ENCODE results near the gene ARHGEF5. TPM values are rescaled to one million over a fixed set of nuclear protein-coding genes. Genes with fewer than 3 reads are reported as not detected.
"Not testable (repeated sequence)": the region's sequence is repeated elsewhere in the genome, so short reads cannot be mapped to it uniquely, and the experiment has no call there.

The ARHGEF5 gene
- polyA plus RNA-seq, 3 donors: 0.04 to 0.11 TPM; not detected in 1

- H3K4me1 ChIP-seq (ENCODE audit: control insufficient read depth in 1 of 2, insufficient read depth in 2 of 2, low read length in 2 of 2); H3K9me3 Mint-ChIP-seq; H3K27me3 Mint-ChIP-seq (ENCODE audit: low read depth in 3 of 3); H3K9ac ChIP-seq (ENCODE audit: insufficient read depth, low read length, poor library complexity, severe bottlenecking); H3K4me3 ChIP-seq (replicated peaks in 1 of 3; ENCODE audit: low read depth in 2 of 3, low read length in 3 of 3); H3K27ac Mint-ChIP-seq; H3K27me3 ChIP-seq (ENCODE audit: control insufficient read depth in 2 of 2, insufficient read depth in 2 of 2, low read length in 2 of 2); intact Hi-C loops (cut with micrococcal nuclease); H3K27ac ChIP-seq (ENCODE audit: low read depth in 1 of 2, low read length in 2 of 2); H3K4me1 Mint-ChIP-seq; H2AFZ ChIP-seq (ENCODE audit: insufficient read depth, low read depth, low read length, poor library complexity, severe bottlenecking); H3K36me3 ChIP-seq (replicated peaks in 1 of 2; ENCODE audit: control insufficient read depth in 1 of 2, insufficient read depth in 2 of 2, low read length in 2 of 2); DNase-seq; H3K79me2 ChIP-seq (ENCODE audit: insufficient read depth, low read length); H3K36me3 Mint-ChIP-seq; H3K9me3 ChIP-seq (replicated peaks in 1 of 2; ENCODE audit: control insufficient read depth in 1 of 2, insufficient read depth in 1 of 2, low read length in 2 of 2); H3K4me3 Mint-ChIP-seq; H4K20me1 ChIP-seq (ENCODE audit: insufficient read depth, low read length); H3K4me2 ChIP-seq (replicated peaks; ENCODE audit: extremely low read depth, low read length, poor library complexity, severe bottlenecking): not testable (repeated sequence)
- WGBS (ENCODE audit: insufficient coverage): no CpG with 5 or more reads among the region's 1 CpG
These were observed 6.6 kb upstream of the ARHGEF5 start for GRCh38 chr7:144348625-144349024.

- WGBS (ENCODE audit: insufficient coverage): 100% methylated on average over 1 of the region's 3 CpGs
- H3K9ac ChIP-seq (ENCODE audit: insufficient read depth, low read length, poor library complexity, severe bottlenecking); H3K9me3 Mint-ChIP-seq; H3K4me3 Mint-ChIP-seq; H3K27ac ChIP-seq (ENCODE audit: low read depth in 1 of 2, low read length in 2 of 2); H4K20me1 ChIP-seq (ENCODE audit: insufficient read depth, low read length); H2AFZ ChIP-seq (ENCODE audit: insufficient read depth, low read depth, low read length, poor library complexity, severe bottlenecking); H3K27ac Mint-ChIP-seq; H3K9me3 ChIP-seq (replicated peaks in 1 of 2; ENCODE audit: control insufficient read depth in 1 of 2, insufficient read depth in 1 of 2, low read length in 2 of 2); H3K79me2 ChIP-seq (ENCODE audit: insufficient read depth, low read length); H3K4me3 ChIP-seq (replicated peaks in 1 of 3; ENCODE audit: low read depth in 2 of 3, low read length in 3 of 3); H3K36me3 ChIP-seq (replicated peaks in 1 of 2; ENCODE audit: control insufficient read depth in 1 of 2, insufficient read depth in 2 of 2, low read length in 2 of 2); H3K36me3 Mint-ChIP-seq; intact Hi-C loops (cut with micrococcal nuclease); H3K4me1 Mint-ChIP-seq; H3K27me3 ChIP-seq (ENCODE audit: control insufficient read depth in 2 of 2, insufficient read depth in 2 of 2, low read length in 2 of 2); DNase-seq; H3K27me3 Mint-ChIP-seq (ENCODE audit: low read depth in 3 of 3); H3K4me2 ChIP-seq (replicated peaks; ENCODE audit: extremely low read depth, low read length, poor library complexity, severe bottlenecking); H3K4me1 ChIP-seq (ENCODE audit: control insufficient read depth in 1 of 2, insufficient read depth in 2 of 2, low read length in 2 of 2): not testable (repeated sequence)
These were observed 3.5 kb upstream of the ARHGEF5 start for GRCh38 chr7:144351667-144352066.

GRCh38 chr7:144356185-144356584 is 983 bp downstream of the ARHGEF5 start:
- H3K9me3 Mint-ChIP-seq; H2AFZ ChIP-seq (ENCODE audit: insufficient read depth, low read depth, low read length, poor library complexity, severe bottlenecking); H3K27ac ChIP-seq (ENCODE audit: low read depth in 1 of 2, low read length in 2 of 2); H3K4me1 ChIP-seq (ENCODE audit: control insufficient read depth in 1 of 2, insufficient read depth in 2 of 2, low read length in 2 of 2); H3K27me3 Mint-ChIP-seq (ENCODE audit: low read depth in 3 of 3); H3K36me3 Mint-ChIP-seq; H3K27ac Mint-ChIP-seq; H3K79me2 ChIP-seq (ENCODE audit: insufficient read depth, low read length); H4K20me1 ChIP-seq (ENCODE audit: insufficient read depth, low read length); H3K4me3 ChIP-seq (replicated peaks in 1 of 3; ENCODE audit: low read depth in 2 of 3, low read length in 3 of 3); H3K4me1 Mint-ChIP-seq; intact Hi-C loops (cut with micrococcal nuclease); DNase-seq; H3K27me3 ChIP-seq (ENCODE audit: control insufficient read depth in 2 of 2, insufficient read depth in 2 of 2, low read length in 2 of 2); H3K36me3 ChIP-seq (replicated peaks in 1 of 2; ENCODE audit: control insufficient read depth in 1 of 2, insufficient read depth in 2 of 2, low read length in 2 of 2); H3K9ac ChIP-seq (ENCODE audit: insufficient read depth, low read length, poor library complexity, severe bottlenecking); H3K4me2 ChIP-seq (replicated peaks; ENCODE audit: extremely low read depth, low read length, poor library complexity, severe bottlenecking); H3K4me3 Mint-ChIP-seq; H3K9me3 ChIP-seq (replicated peaks in 1 of 2; ENCODE audit: control insufficient read depth in 1 of 2, insufficient read depth in 1 of 2, low read length in 2 of 2): not testable (repeated sequence)
- no CpG with 5 or more reads among the region's 6 CpGs for WGBS (ENCODE audit: insufficient coverage)

GRCh38 chr7:144356860-144357259 is 1.7 kb downstream of the ARHGEF5 start:
- WGBS (ENCODE audit: insufficient coverage): no CpG with 5 or more reads among the region's 11 CpGs
- DNase-seq: not testable (repeated sequence)

More at GRCh38 chr7:144356860-144357259, 1.7 kb downstream of the ARHGEF5 start:
- H3K27me3 Mint-ChIP-seq (ENCODE audit: low read depth in 3 of 3); intact Hi-C loops (cut with micrococcal nuclease); H3K27ac Mint-ChIP-seq; H3K27me3 ChIP-seq (ENCODE audit: control insufficient read depth in 2 of 2, insufficient read depth in 2 of 2, low read length in 2 of 2); H3K79me2 ChIP-seq (ENCODE audit: insufficient read depth, low read length); H3K9me3 ChIP-seq (replicated peaks in 1 of 2; ENCODE audit: control insufficient read depth in 1 of 2, insufficient read depth in 1 of 2, low read length in 2 of 2); H3K4me3 ChIP-seq (replicated peaks in 1 of 3; ENCODE audit: low read depth in 2 of 3, low read length in 3 of 3); H3K4me3 Mint-ChIP-seq; H3K4me2 ChIP-seq (replicated peaks; ENCODE audit: extremely low read depth, low read length, poor library complexity, severe bottlenecking); H2AFZ ChIP-seq (ENCODE audit: insufficient read depth, low read depth, low read length, poor library complexity, severe bottlenecking); H3K36me3 Mint-ChIP-seq; H3K36me3 ChIP-seq (replicated peaks in 1 of 2; ENCODE audit: control insufficient read depth in 1 of 2, insufficient read depth in 2 of 2, low read length in 2 of 2); H4K20me1 ChIP-seq (ENCODE audit: insufficient read depth, low read length); H3K4me1 ChIP-seq (ENCODE audit: control insufficient read depth in 1 of 2, insufficient read depth in 2 of 2, low read length in 2 of 2); H3K9ac ChIP-seq (ENCODE audit: insufficient read depth, low read length, poor library complexity, severe bottlenecking); H3K27ac ChIP-seq (ENCODE audit: low read depth in 1 of 2, low read length in 2 of 2); H3K4me1 Mint-ChIP-seq; H3K9me3 Mint-ChIP-seq: not testable (repeated sequence)
